Fibroblast of pulmonary artery (primary cell): ENCODE results near the gene SRGAP1.
A peak's percentile ranks its signal among the peaks of the same experiment; 100 is the strongest.

Source experiments
- DNase-seq: peaks from one replicate; pipeline ENCODE4 v3.0.0-alpha.2; 2010; ENCODE audit warnings: low read depth
- H3K4me3 ChIP-seq: replicated peaks from 2 replicates; pipeline ENCODE4 v1.5.1; 2011; ENCODE audit warnings: low read depth, mild to moderate bottlenecking, control low read depth, low read length, moderate library complexity
- CTCF ChIP-seq: IDR thresholded peaks from 2 replicates; pipeline ENCODE4 v1.5.1; 2011; ENCODE audit warnings: mild to moderate bottlenecking, control low read depth, low read length, inconsistent platforms; ENCODE audit errors: missing control alignments

The SRGAP1 gene

GRCh38 chr12:63919756-63920155, 75.3 kb downstream of the SRGAP1 start:
- DNase-seq = peak; percentile 38
- H3K4me3 ChIP-seq = no peak overlapping the region
- no peak for TF ChIP-seq CTCF

- no peak overlapping the region for H3K4me3 ChIP-seq
- no peak for DNase-seq
- no peak for TF ChIP-seq CTCF
Observed at GRCh38 chr12:63921157-63921556, 76.7 kb downstream of the SRGAP1 start.

- DNase-seq = peak; percentile 71
- no peak for TF ChIP-seq CTCF
- H3K4me3 ChIP-seq = no peak overlapping the region
Observed at GRCh38 chr12:63922474-63922873, 78.0 kb downstream of the SRGAP1 start.

GRCh38 chr12:63924781-63925180, 80.3 kb downstream of the SRGAP1 start:
- TF ChIP-seq CTCF = no peak

GRCh38 chr12:63927511-63927910, 83.0 kb downstream of the SRGAP1 start:
- TF ChIP-seq CTCF = no peak
- DNase-seq = no peak

More at GRCh38 chr12:63924781-63925180, 80.3 kb downstream of the SRGAP1 start:
- no peak for DNase-seq
- no peak overlapping the region for H3K4me3 ChIP-seq

GRCh38 chr12:63928305-63928704, 83.8 kb downstream of the SRGAP1 start:
- H3K4me3 ChIP-seq = no peak overlapping the region
- TF ChIP-seq CTCF = no peak
- no peak for DNase-seq

More at GRCh38 chr12:63927511-63927910, 83.0 kb downstream of the SRGAP1 start:
- no peak overlapping the region for H3K4me3 ChIP-seq

- H3K4me3 ChIP-seq = no peak overlapping the region
- DNase-seq = no peak
- no peak for TF ChIP-seq CTCF
Observed at GRCh38 chr12:63929426-63929825, 84.9 kb downstream of the SRGAP1 start.
